HG03280 (cell line): ENCODE measurements around the gene SLC22A23.

Source experiments
- ATAC-seq: cut with Tn5 transposase; IDR thresholded peaks from one replicate; pipeline ENCODE4 v1.9.1; 2021; ENCODE audit warnings: mild to moderate bottlenecking, moderate library complexity; ENCODE audit not compliant: unreplicated experiment

SLC22A23 gene

GRCh38 chr6:3288711-3289663 is 167.9 kb downstream of the SLC22A23 start:
- no peak for ATAC-seq

GRCh38 chr6:3287976-3288707 is 168.7 kb downstream of the SLC22A23 start:
- ATAC-seq, result no peak

- ATAC-seq, result no peak
Observed at GRCh38 chr6:3287308-3287707, 169.5 kb downstream of the SLC22A23 start.

- no peak for ATAC-seq
Observed at GRCh38 chr6:3286641-3287171, 170.1 kb downstream of the SLC22A23 start.

GRCh38 chr6:3285732-3286131 is 171.1 kb downstream of the SLC22A23 start:
- no peak for ATAC-seq

GRCh38 chr6:3285049-3285639 is 171.7 kb downstream of the SLC22A23 start:
- no peak for ATAC-seq

- no peak for ATAC-seq
Observed at GRCh38 chr6:3284436-3284876, 172.4 kb downstream of the SLC22A23 start.

GRCh38 chr6:3283641-3284435 is 173.0 kb downstream of the SLC22A23 start:
- no peak for ATAC-seq

GRCh38 chr6:3283241-3283640 is 173.6 kb downstream of the SLC22A23 start:
- ATAC-seq, result no peak

- no peak for ATAC-seq
Observed at GRCh38 chr6:3282476-3283236, 174.2 kb downstream of the SLC22A23 start.

- no peak for ATAC-seq
Observed at GRCh38 chr6:3281631-3282475, 175.0 kb downstream of the SLC22A23 start.

GRCh38 chr6:3280866-3281465 is 175.9 kb downstream of the SLC22A23 start:
- ATAC-seq, result no peak

GRCh38 chr6:3280091-3280490 is 176.8 kb downstream of the SLC22A23 start:
- ATAC-seq, result no peak

- no peak for ATAC-seq
Observed at GRCh38 chr6:3278691-3279090, 178.2 kb downstream of the SLC22A23 start.

- no peak for ATAC-seq
Observed at GRCh38 chr6:3277851-3278416, 178.9 kb downstream of the SLC22A23 start.

- ATAC-seq, result no peak
Observed at GRCh38 chr6:3277251-3277650, 179.6 kb downstream of the SLC22A23 start.

GRCh38 chr6:3276174-3277167 is 180.4 kb downstream of the SLC22A23 start:
- ATAC-seq, result no peak
